ENCODE measurements around the gene USP3. TPM values are rescaled to one million over a fixed set of nuclear protein-coding genes. Genes with fewer than 3 reads are reported as not detected.
A peak's percentile ranks its signal among the peaks of the same experiment; 100 is the strongest.

The USP3 gene
- total and polyA plus RNA-seq, 10 of the 15 experiments (the other 5 are each of a cell fraction or from before 2014, with no cell fraction given): 23.8 to 64.5 (median 50.3) TPM

- TF ChIP-seq IKZF2 (IDR thresholded peaks at IDR 0.05) (peak; percentile 88 to 90), ATF3 (IDR thresholded peaks at IDR 0.05; ENCODE audit: borderline replicate concordance, extremely low read depth, low read depth, low read length) (no peak), SP1 (IDR thresholded peaks at IDR 0.05; ENCODE audit: low read depth, low read length) (peak; percentile 22), JUNB (IDR thresholded peaks at IDR 0.05) (peak; percentile 43), SMARCA5 (IDR thresholded peaks at IDR 0.05) (0 out of 2 replicates have a peak, but pooled peaks have one; percentile 10), RELA (IDR thresholded peaks at IDR 0.05; ENCODE audit: borderline replicate concordance, partially characterized antibody) (peak; percentile 78), NFIC (IDR thresholded peaks at IDR 0.05; ENCODE audit: low read depth, low read length) (no peak), POLR2AphosphoS5 (IDR thresholded peaks at IDR 0.05; ENCODE audit: low read length) (peak; percentile 67; the same call in 1 of the 2 replicates), NR2C1 (IDR thresholded peaks at IDR 0.05) (no peak), SMAD1 (IDR thresholded peaks at IDR 0.05; ENCODE audit: low read depth, partially characterized antibody) (peak; percentile 30), BHLHE40 (IDR thresholded peaks at IDR 0.05; ENCODE audit: borderline replicate concordance in 1 of 2, low read depth in 2 of 2, low read length in 1 of 2) (peak; percentile 48 to 83; a peak in 3 of 4 replicates), ZBTB33 (IDR thresholded peaks at IDR 0.05) (no peak), TAF1 (IDR thresholded peaks at IDR 0.05; ENCODE audit: borderline replicate concordance, low read depth, low read length) (0 out of 2 replicates have a peak, but pooled peaks have one; percentile 28), KDM1A (IDR thresholded peaks at IDR 0.05; ENCODE audit: borderline replicate concordance) (no peak), SREBF1 (IDR thresholded peaks at IDR 0.05; ENCODE audit: low read length) (no peak), EP300 (IDR thresholded peaks at IDR 0.05; ENCODE audit: borderline replicate concordance in 1 of 2, control insufficient read depth in 1 of 2, low read depth in 2 of 2, low read length in 2 of 2) (peak in 1 of 2 experiments; percentile 31; a peak in 1 of 4 replicates), MEF2A (IDR thresholded peaks at IDR 0.05; ENCODE audit: insufficient read depth, low read depth, low read length) (0 out of 2 replicates have a peak, but pooled peaks have one; percentile 8), MYB (IDR thresholded peaks at IDR 0.05; ENCODE audit: borderline replicate concordance, low read depth, low read length) (no peak), MTA2 (IDR thresholded peaks at IDR 0.05; ENCODE audit: low read depth) (peak; percentile 35), SKIL (IDR thresholded peaks at IDR 0.05; ENCODE audit: low read depth, poor library complexity, severe bottlenecking) (peak; percentile 12), ATF2 (IDR thresholded peaks at IDR 0.05; ENCODE audit: low read length) (no peak), SIX5 (IDR thresholded peaks at IDR 0.05; ENCODE audit: low read depth, low read length, severe bottlenecking) (no peak), POLR2A (IDR thresholded peaks at IDR 0.05; ENCODE audit: low read depth, low read length) (peak; percentile 59), FOXM1 (IDR thresholded peaks at IDR 0.05; ENCODE audit: low read depth, low read length) (no peak), ZBED1 (IDR thresholded peaks at IDR 0.05; ENCODE audit: borderline replicate concordance) (0 out of 2 replicates have a peak, but pooled peaks have one; percentile 16)
These were observed 2.9 kb upstream of the USP3 start (continued) for GRCh38 chr15:63501256-63502089.
